Left colon (tissue), 2 donors: Measurements from ENCODE around the gene ZNF598. TPM values are rescaled to one million over a fixed set of nuclear protein-coding genes. Genes with fewer than 3 reads are reported as not detected.
"Not testable (repeated sequence)": the region's sequence is repeated elsewhere in the genome, so short reads cannot be mapped to it uniquely, and the experiment has no call there.

Experiments used
- ATAC-seq: fragments of 200-7000 bp; cut with Tn5 transposase; one replicate; pipeline ENCODE4 v1.9.1; 2020; ENCODE audit warnings: mild to moderate bottlenecking, moderate library complexity
- DNase-seq, 2 donors: peaks; one replicate each; pipeline ENCODE4 v3.0.0-alpha.2; 2020
- intact Hi-C, 2 donors: fragments of 100-400 bp; cut with DNase I in 1 of 2; cut with micrococcal nuclease in 1 of 2; formaldehyde crosslinking; loops; one replicate each; pipeline versions ENCODE4 v1.11.2 to v1.14.0; 2022; cut with DNase I, micrococcal nuclease
- total RNA-seq, 2 donors: library from RNA; stranded (reverse); fragmentation: NEBNext Ultra II Directional; extraction: Animal tissue kit (Norgen Biotek cat#: 25700); gene quantifications; one replicate each; pipeline ENCODE4 v1.2.1, GENCODE V29; 2021
- donor health status: DM: no; HTN: no; CAD: no.
- donor health status: DM: yes; HTN: yes; CAD: no.

ZNF598 gene
- total RNA-seq, 2 donors from 2014 or later, result 45.8 to 52.8 TPM

GRCh38 chr16:2042171-2042985, 32.8 kb upstream of the ZNF598 start:
- ATAC-seq, result peak; percentile 31
- intact Hi-C loops, result no loop called here
- DNase-seq, result peak; percentile 51 to 68

- intact Hi-C loops, result no loop called here
- peak; percentile 84 for DNase-seq
- ATAC-seq, result peak; percentile 54
Measured at GRCh38 chr16:2040787-2041522, 31.3 kb upstream of the ZNF598 start.

- no peak for ATAC-seq
- intact Hi-C loops, result no loop called here
- peak in 1 of 2 donors; percentile 25 for DNase-seq
Measured at GRCh38 chr16:2040041-2040786, 30.6 kb upstream of the ZNF598 start.

DNA sequence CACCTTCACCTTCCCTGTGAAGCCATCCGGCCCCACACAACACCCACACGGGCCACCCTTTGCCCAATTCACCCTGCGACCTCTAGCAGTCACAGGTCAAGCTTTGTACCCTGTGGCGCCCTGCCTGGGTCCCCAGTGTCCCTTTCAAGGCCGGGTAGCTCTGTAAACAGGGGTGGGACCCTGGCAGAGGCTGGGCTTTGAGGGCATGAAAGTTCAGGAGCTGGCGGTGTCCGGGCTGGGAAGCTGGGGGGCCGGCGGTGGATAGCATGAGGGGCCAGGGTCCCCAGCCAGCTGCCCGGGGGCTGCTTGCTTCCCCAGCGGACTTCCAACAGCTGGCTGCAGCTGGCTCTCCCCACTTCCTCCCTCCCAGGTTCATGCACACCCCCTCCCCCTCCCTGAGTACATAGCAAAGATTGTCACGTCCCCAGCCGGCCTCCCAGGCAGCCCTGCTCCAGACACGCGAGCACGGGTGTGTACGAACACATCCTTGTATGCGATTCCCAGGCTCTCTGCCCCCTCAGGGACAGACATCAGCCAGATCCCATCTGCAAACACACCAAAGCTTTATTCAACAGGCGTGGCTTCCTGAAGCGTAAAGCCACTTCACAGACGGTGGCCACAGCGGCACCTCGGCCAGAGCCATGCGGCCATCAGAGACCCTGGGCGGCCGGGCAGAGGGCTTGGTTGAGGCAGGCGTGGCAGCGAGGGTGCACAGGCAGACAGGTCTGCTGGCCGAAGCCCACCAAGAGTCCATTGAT, 29.8 kb upstream of the ZNF598 start:
- ATAC-seq (peak; percentile 29), DNase-seq (peak; percentile 79 to 89)
- intact Hi-C loops, result no loop called here

DNA sequence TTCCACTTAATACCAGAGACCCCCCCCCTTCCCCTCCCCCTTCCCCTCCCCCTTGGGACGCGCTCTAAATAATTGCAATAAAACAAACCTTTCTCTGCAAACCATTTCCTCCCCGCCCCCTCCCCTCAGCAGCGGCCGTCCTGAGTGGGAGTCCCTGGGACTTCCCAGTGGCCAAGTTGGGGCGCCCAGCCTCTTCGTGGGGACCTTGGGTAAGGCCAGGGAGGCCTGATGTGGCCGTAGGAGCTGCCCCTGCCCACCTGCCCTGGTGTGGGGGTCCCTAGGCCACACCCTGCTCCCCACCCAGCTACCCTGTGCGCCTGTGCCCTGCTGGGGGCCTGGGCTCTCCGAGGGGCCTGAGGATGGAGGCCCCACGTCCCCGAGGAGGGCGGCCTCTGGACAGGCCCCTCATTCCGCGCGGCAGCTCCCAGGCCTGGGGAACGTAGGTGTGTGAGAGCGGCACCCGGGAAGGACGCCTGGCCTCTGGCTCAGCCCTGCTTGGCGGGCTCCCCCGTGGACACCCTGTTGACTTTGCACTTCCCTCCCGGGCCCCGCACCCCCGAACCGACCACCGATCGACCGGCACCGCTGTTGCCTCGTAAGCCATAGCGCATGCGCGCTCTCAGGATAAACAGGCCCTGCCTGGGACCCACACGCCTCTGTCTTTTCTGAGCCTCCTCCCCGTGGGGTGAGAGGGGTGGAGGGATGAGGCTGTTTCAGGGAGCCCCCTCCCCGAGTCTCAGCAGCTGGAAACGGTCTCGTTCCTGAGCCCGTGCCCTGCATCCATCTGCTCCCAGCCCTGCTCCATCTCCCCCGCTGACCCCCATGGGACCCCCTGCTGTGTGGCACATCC, 29.0 kb upstream of the ZNF598 start:
- no peak for ATAC-seq
- intact Hi-C loops, result no loop called here
- DNase-seq, result peak in 1 of 2 donors; percentile 23

DNA sequence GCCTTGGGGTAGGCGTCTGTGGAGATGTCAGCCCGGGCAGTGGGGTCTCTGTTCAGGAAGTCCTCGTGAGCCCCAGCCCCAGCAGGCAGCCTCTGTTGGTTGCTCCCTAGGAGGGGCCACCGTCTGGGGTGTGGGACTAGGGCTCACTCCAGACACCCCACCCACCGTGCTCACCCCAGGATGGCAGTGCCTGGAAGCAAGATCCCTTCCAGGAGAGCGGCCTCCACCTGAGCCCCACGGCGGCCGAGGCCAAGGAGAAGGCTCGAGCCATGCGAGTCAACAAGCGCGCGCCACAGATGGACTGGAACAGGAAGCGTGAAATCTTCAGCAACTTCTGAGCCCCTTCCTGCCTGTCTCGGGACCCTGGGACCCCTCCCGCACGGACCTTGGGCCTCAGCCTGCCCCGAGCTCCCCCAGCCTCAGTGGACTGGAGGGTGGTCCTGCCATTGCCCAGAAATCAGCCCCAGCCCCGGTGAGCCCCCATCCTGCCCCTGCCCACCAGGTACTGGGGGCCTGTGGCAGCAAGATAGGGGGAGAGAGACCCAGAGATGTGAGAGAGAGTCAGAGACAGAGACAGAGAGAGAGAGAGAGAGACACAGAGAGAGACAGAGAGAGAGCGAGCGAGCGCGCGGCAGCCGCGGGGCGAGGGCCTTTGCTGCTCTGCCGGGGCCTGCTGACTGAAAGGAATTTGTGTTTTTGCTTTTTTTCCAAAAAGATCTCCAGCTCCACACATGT, 28.2 kb upstream of the ZNF598 start:
- DNase-seq, result no peak
- ATAC-seq, result no peak
- intact Hi-C loops, result no loop called here

DNA sequence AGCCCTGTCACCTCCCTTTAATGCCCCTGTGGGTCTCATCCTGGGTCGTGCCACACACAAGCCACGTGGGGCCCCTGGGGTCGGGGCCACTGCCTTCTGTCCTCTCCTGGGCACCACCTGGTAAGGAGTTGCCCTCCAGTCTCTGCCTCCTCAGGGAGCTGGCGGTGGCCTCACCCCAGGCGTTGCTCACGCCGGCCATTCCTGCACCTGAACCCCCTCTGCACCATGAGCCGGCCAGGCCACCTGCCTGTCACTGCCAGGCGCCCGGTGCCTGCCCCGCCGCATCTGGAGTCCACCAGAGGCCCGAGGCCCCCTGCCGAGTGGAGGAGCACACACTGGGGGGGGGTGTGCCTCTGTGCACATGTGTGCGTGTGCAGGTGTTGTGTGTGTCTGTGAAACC, 27.5 kb upstream of the ZNF598 start:
- ATAC-seq (no peak), DNase-seq (no peak)
- intact Hi-C loops, result no loop called here

- DNase-seq, result no peak
Measured at GRCh38 chr16:2036200-2036966, 26.8 kb upstream of the ZNF598 start.

GRCh38 chr16:2035431-2036199, 26.0 kb upstream of the ZNF598 start:
- ATAC-seq (peak; percentile 4), DNase-seq (peak in 1 of 2 donors; percentile 62)
- intact Hi-C loops, result no loop called here

More at GRCh38 chr16:2036200-2036966, 26.8 kb upstream of the ZNF598 start:
- intact Hi-C loops, result no loop called here
- ATAC-seq, result no peak

DNA sequence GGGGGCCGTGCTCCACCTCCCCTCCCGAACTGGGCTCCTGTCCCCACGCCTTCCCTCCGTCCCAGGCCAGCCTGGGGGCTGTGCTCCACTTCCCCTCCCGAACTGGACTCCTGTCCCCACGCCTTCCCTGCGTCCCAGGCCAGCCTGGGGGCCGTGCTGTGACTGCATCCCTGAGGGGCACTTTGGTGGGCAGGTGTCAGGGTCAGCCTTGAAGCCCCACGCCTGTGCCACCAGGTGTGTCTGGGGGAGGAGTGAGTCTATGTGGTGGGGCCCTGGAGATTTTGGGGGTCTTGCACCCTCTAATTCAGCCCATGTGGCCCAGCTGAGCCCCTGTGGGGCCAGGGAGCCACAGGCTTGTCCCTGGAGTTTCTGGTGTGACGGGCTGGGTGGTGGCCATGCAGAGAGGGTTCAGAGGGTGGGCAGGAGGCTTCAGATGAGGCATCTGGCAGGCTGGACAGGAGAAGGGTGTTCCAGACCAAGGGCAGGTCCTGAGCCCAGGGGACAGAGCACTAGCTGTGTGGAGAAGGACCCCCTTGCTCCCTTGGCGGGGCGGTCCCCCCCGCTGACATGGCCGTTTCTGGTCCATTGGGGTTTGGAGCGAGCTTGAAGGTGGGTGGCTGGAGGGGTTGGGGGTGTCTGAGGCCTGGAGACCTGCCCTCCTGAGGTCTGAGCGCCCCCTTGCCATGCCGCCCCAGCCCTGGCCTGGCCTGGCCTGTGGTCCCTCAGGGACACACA, 25.2 kb upstream of the ZNF598 start:
- intact Hi-C loops, result no loop called here
- ATAC-seq, result no peak
- no peak for DNase-seq

DNA sequence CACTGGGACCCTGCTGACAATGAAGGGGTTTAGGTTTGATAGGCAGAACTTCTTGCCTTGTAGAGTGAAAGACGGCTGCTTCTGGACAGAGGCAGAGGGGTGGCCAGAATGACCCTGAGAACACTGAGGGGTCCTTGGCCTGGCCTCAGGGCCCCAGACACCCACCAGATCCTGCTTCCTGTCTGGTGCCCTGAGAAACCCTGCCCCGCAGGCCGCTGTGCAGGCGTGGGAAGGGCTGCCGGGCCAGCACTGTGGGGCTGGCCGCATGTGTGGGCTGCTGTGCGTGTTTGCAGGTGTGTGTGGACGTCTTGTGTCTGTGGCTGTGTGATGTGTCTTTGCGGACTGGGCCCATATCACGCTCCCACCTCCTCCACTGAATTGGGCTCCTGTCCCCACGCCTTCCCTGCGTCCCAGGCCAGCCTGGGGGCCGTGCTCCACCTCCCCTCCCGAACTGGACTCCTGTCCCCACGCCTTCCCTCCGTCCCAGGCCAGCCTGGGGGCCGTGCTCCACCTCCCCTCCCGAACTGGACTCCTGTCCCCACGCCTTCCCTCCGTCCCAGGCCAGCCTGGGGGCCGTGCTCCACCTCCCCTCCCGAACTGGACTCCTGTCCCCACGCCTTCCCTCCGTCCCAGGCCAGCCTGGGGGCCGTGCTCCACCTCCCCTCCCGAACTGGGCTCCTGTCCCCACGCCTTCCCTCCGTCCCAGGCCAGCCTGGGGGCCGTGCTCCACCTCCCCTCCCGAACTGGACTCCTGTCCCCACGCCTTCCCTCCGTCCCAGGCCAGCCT, 24.5 kb upstream of the ZNF598 start:
- ATAC-seq, DNase-seq, intact Hi-C loops: not testable (repeated sequence)

DNA sequence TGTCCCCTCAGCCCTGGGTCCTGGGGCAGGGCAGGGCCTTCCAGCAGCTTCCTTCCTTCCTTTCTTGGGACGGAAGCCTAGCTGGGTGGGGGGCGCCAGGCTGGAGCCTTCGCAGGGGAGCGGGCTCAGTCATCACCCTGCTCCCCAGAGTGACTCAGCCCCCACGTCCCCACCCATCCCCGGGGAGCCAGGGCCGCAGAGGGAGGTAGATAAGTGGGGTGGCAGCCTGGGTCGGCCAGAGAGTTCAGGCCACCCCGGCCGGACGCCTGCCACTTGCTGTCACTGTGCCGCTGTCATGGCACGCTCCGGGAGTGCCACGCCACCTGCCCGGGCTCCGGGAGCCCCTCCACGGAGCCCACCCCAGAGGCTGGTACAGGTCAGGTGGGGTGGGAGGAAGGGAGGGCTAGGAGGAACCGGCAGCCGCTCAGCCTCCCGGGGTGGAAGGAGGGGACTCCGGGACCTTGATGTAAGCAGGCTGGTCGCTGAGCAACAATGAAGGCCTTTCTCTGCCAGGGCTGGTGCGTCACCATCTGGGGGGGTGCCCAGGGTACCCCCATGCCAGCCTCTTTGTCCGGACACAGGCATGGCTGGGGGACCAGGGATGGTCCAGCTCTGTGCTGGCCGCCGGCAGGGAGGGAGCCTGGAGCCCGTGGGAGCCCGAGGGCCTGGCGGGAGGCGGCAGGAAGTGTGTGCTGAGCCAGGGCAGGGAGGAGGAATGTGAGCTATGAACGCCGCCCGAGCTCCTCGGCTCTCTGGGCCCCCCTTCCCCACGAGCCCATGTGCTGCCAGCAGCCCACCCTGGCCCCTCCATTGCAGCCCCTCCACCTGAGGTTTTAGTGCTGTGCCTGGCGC, 23.7 kb upstream of the ZNF598 start:
- DNase-seq, result peak in 1 of 2 donors; percentile 30
- intact Hi-C loops, result no loop called here
- ATAC-seq, result peak; percentile 20

DNA sequence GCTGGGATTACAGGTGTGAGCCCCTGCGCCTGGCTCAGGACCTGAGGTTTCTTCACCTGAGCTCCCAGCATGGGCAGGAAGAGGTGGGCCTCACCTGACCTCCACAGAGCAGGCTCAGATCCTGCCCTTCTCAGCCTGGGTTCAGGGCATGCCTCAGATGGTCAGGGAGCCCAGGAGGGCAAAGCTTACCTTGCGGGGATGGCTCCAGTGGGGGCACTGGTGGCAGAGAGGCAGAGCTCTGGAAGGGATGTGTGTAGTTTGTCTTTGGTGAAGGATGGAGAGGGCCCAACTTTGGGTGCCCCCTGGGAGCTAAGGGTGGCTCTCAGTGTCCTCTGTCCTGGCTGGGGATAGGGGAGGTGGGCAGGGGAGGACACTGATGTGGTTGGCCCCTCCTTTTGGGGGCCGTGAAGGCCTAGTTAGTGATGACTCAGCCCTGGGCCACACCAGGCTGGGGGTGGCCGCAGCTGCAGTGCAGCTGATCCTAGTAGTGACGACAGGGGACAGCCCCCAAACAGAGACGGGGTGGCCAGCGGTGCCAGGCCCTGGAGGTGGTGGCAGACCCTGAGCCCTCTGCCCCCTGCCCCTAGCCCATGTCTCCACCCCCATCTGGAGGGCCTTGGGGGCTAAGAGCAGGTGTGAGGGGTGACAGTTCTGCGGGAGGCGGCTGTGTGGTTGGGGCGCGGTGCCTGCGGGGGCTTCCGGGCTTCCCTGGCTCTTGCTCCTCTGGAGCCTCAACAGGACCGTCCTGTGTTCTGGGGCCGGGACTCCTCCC, 22.9 kb upstream of the ZNF598 start:
- intact Hi-C loops, result no loop called here
- no peak for ATAC-seq
- DNase-seq, result no peak
